HL-60 (cell line): ENCODE data around the gene PGGHG.

Source experiments
- GABPA ChIP-seq: IDR thresholded peaks from 2 replicates; pipeline ENCODE4 v1.6.1; 2012; ENCODE audit warnings: low read depth
- TF ChIP-seq, protein P1 (sequence below): IDR thresholded peaks from one replicate; pipeline ENCODE4 v1.5.1; 2011; ENCODE audit warnings: low read length, control low read depth, inconsistent platforms; ENCODE audit not compliant: insufficient read depth

DNA sequence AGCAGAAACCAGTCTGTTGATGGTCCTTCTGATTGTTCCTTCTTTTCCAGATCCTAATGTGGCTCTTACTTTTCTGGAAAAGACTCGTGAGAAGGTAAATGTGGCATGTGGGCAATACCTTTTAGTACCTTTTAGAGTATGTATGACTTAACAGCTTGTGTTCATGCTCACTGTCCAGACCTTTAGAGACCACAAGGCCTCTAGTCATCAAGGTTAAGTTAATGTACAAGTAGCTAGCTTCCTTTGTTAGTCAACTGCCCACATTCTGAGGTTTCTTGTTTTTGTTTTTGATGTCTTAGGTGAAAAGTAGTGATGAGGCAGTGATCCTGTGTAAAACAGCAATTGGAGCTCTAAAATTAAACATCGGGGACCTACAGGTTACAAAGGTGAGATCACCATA is 44.5 kb upstream of the PGGHG start:
- TF ChIP-seq, protein P1, sequence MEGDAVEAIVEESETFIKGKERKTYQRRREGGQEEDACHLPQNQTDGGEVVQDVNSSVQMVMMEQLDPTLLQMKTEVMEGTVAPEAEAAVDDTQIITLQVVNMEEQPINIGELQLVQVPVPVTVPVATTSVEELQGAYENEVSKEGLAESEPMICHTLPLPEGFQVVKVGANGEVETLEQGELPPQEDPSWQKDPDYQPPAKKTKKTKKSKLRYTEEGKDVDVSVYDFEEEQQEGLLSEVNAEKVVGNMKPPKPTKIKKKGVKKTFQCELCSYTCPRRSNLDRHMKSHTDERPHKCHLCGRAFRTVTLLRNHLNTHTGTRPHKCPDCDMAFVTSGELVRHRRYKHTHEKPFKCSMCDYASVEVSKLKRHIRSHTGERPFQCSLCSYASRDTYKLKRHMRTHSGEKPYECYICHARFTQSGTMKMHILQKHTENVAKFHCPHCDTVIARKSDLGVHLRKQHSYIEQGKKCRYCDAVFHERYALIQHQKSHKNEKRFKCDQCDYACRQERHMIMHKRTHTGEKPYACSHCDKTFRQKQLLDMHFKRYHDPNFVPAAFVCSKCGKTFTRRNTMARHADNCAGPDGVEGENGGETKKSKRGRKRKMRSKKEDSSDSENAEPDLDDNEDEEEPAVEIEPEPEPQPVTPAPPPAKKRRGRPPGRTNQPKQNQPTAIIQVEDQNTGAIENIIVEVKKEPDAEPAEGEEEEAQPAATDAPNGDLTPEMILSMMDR: no peak
- TF ChIP-seq GABPA: no peak
